K562 (cell line): ENCODE measurements around the gene PITRM1. TPM values are rescaled to one million over a fixed set of nuclear protein-coding genes. Genes with fewer than 3 reads are reported as not detected.

ENCODE experiments used
- ATAC-seq: fragments of 200-7000 bp; cut with Tn5 transposase; 3 replicates; pipeline ENCODE4 v1.9.1; 2020; ENCODE audit warnings: moderate library complexity
- BruUV-seq: library from RNA; stranded (reverse); fragments of 400-500 nt; replicated peaks from 2 replicates; lab custom pipeline; 2021; lab: Mats Ljungman, UMichigan
- CTCF ChIA-PET: fragments of 300-600 bp; formaldehyde crosslinking; extraction: SDS; loops from one replicate; lab custom pipeline; 2021; ENCODE audit warnings: low intra/inter-chr PET ratio; lab: Yijun Ruan, JAX
- POLR2A ChIA-PET: fragments of 300-600, 350-650 bp; sonication (Branson Sonifier 250); formaldehyde crosslinking; extraction: SDS; loops from one replicate; lab custom pipeline; 2021; ENCODE audit warnings: antibody characterized with exemption, inconsistent platforms; lab: Yijun Ruan, JAX
- DNase-seq, 4 experiments: peaks; one replicate each; pipeline versions ENCODE4 v3.0.0 to v3.0.0-alpha.2; 2011 to 2018; ENCODE audit warnings: low spot score in 3 of 4, mixed read lengths in 3 of 4; ENCODE audit errors: extremely low read depth in 1 of 4
- FAIRE-seq: peaks from 2 replicates; lab custom pipeline; 2011; peaks lifted over from hg19 to GRCh38; lab: Jason Lieb, UNC
- H2AFZ ChIP-seq: 2 replicates; pipeline ENCODE4 v1.6.0; 2011; ENCODE audit warnings: low read depth, low read length, control low read depth, inconsistent platforms
- H3K27ac ChIP-seq: fragments of 200-600 bp; 3 replicates; pipeline ENCODE4 v1.8.0; 2011; ENCODE audit warnings: low read depth, mild to moderate bottlenecking, control low read depth, inconsistent platforms, low read length, moderate library complexity, mixed read lengths; ENCODE audit errors: extremely low read depth
- H3K27me3 ChIP-seq, 2 experiments: fragments of 300-600 bp in 1 of 2; 2 replicates in 1 of 2; 3 replicates in 1 of 2; pipeline versions ENCODE4 v1.6.0 to v1.8.0; 2011; ENCODE audit warnings: inconsistent platforms in 2 of 2, low read length in 2 of 2, mild to moderate bottlenecking in 1 of 2, mixed read lengths in 1 of 2, moderate library complexity in 1 of 2; ENCODE audit not compliant: control insufficient read depth in 2 of 2, insufficient read depth in 2 of 2
- H3K36me3 ChIP-seq: fragments of 300-600 bp; 3 replicates; pipeline ENCODE4 v1.8.0; 2011; ENCODE audit warnings: mild to moderate bottlenecking, low read length, inconsistent platforms; ENCODE audit not compliant: control insufficient read depth, insufficient read depth
- H3K4me1 ChIP-seq, 2 experiments: fragments of 200-600 bp in 1 of 2; replicated peaks in 1 of 2; 2 replicates in 1 of 2; 3 replicates in 1 of 2; pipeline versions ENCODE4 v1.5.1 to v1.8.0; 2011; ENCODE audit warnings: inconsistent platforms in 2 of 2, low read length in 2 of 2, mild to moderate bottlenecking in 1 of 2, mixed read lengths in 1 of 2, moderate library complexity in 1 of 2; ENCODE audit not compliant: control insufficient read depth in 2 of 2, insufficient read depth in 2 of 2
- H3K4me2 ChIP-seq: 2 replicates; pipeline ENCODE4 v1.6.1; 2011; ENCODE audit warnings: low read length, control low read depth, inconsistent platforms, mixed read lengths; ENCODE audit not compliant: insufficient read depth
- H3K4me3 ChIP-seq: fragments of 200-600 bp; sonication (generic), shearing (Covaris generic); 2 replicates; pipeline ENCODE4 v1.5.1; 2016; ENCODE audit warnings: control low read depth, inconsistent platforms
- H3K79me2 ChIP-seq: fragments of 200-600 bp; 3 replicates; pipeline ENCODE4 v1.8.0; 2011; ENCODE audit warnings: low read length, inconsistent platforms; ENCODE audit not compliant: control insufficient read depth, insufficient read depth
- H3K9ac ChIP-seq, 2 experiments: 2 replicates each; pipeline versions ENCODE4 v1.6.0 to v1.6.1; 2011; ENCODE audit warnings: low read depth in 2 of 2, low read length in 2 of 2, control low read depth in 1 of 2, inconsistent platforms in 1 of 2, mild to moderate bottlenecking in 1 of 2, mixed read lengths in 1 of 2; ENCODE audit not compliant: insufficient read depth in 1 of 2
- H3K9me1 ChIP-seq: one replicate; pipeline ENCODE4 v1.6.0; 2011; ENCODE audit warnings: inconsistent platforms, mild to moderate bottlenecking, low read length, moderate library complexity; ENCODE audit not compliant: control insufficient read depth, insufficient read depth
- H3K9me3 ChIP-seq: replicated peaks from 2 replicates; pipeline ENCODE4 v1.5.1; 2011; ENCODE audit warnings: low read depth, low read length, inconsistent platforms; ENCODE audit not compliant: control insufficient read depth, insufficient read depth
- H4K20me1 ChIP-seq: replicated peaks from 2 replicates; pipeline ENCODE4 v1.6.1; 2011; ENCODE audit warnings: low read length, inconsistent platforms, mixed read lengths; ENCODE audit not compliant: control insufficient read depth, insufficient read depth
- DEAF1 ChIP-seq: fragments of 450-650 bp; formaldehyde crosslinking; IDR thresholded peaks from 2 replicates; pipeline ENCODE4 v1.4.0; 2020; ENCODE audit warnings: mild to moderate bottlenecking, moderate library complexity
- E2F3 ChIP-seq: fragments of 250-450 bp; sonication (Bioruptor Pico); IDR thresholded peaks from 2 replicates; pipeline ENCODE4 v1.4.0; 2020; ENCODE audit warnings: mild to moderate bottlenecking
- NRF1 ChIP-seq, 2 experiments: fragments of 450-650 bp; IDR thresholded peaks in 1 of 2; conservative IDR thresholded peaks in 1 of 2; 2 replicates each; pipeline ENCODE4 v1.6.1; 2014; ENCODE audit warnings: mild to moderate bottlenecking in 2 of 2
- SMARCE1 ChIP-seq: fragments of 450-650 bp; IDR thresholded peaks from 2 replicates; pipeline ENCODE4 v1.7.1; 2016; ENCODE audit warnings: mild to moderate bottlenecking
- TBL1XR1 ChIP-seq, 2 experiments: IDR thresholded peaks; 2 replicates each; pipeline ENCODE4 v1.6.1; 2012; ENCODE audit warnings: improper control_type of control experiment in 2 of 2, low read length in 2 of 2, mild to moderate bottlenecking in 1 of 2
- YY1 ChIP-seq, 3 experiments: IDR thresholded peaks; 2 replicates each; pipeline ENCODE4 v1.6.1; 2011; ENCODE audit warnings: low read length in 2 of 3, mild to moderate bottlenecking in 2 of 3, moderate library complexity in 2 of 3, borderline replicate concordance in 1 of 3, control low read depth in 1 of 3, low read depth in 1 of 3; ENCODE audit not compliant: insufficient read depth in 3 of 3, insufficient replicate concordance in 2 of 3, control insufficient read depth in 1 of 3, insufficient read length in 1 of 3; ENCODE audit errors: extremely low read depth in 1 of 3
- ZNF354B ChIP-seq: fragments of 250-450 bp; sonication (Bioruptor Pico); IDR thresholded peaks from 2 replicates; pipeline ENCODE4 v1.4.0; 2020
- WGBS: fragments of 100-300 bp; shearing (Covaris generic); methylation state at CpG from one replicate; pipeline ENCODE4 v1.1.6; 2016; ENCODE audit warnings: low coverage, mixed read lengths; ENCODE audit not compliant: insufficient coverage; ENCODE audit errors: missing lambda C conversion rate; 5-methylcytosine and 5-hydroxymethylcytosine counted together
- in situ Hi-C: fragments of 300-500 bp; cut with MboI; formaldehyde crosslinking; loops from 4 replicates; pipeline ENCODE4 v1.15.0; 2018; ENCODE audit warnings: inconsistent platforms, mixed read lengths
- intact Hi-C: fragments of 100-400 bp; cut with micrococcal nuclease; formaldehyde crosslinking; loops from 2 replicates; pipeline ENCODE4 v1.14.2; 2022
- polyA plus RNA-seq, 8 experiments: library from polyadenylated mRNA; depleted of rRNA in 4 of 8; stranded (reverse) in 5 of 8; unstranded in 3 of 8; fragments of >200 nt; fragmentation: Nextera tagmentation in 2 of 8; fragmentation: Illumina TruSeq in 1 of 8; extraction: Ambion mirVana in 2 of 8; extraction: Trizol in 1 of 8; gene quantifications; 2 replicates each; pipeline versions ENCODE4 v1.2.1 to v1.2.3, GENCODE V29; 2011 to 2014; ENCODE audit warnings: inconsistent platforms in 1 of 8, missing spikeins in 1 of 8
- total RNA-seq, 7 experiments: library from RNA; depleted of rRNA in 6 of 7; stranded (reverse); fragments of >200 nt in 6 of 7; fragmentation: Illumina TruSeq in 2 of 7; extraction: Trizol in 2 of 7; gene quantifications; 2 replicates each; pipeline versions ENCODE4 v1.2.1 to v1.2.3, GENCODE V29; 2011 to 2021; ENCODE audit warnings: low replicate concordance in 1 of 7
- TF ChIP-seq, protein P1 (sequence below): fragments of 450-650 bp; IDR thresholded peaks from 2 replicates; pipeline ENCODE4 v1.6.1; 2018; ENCODE audit warnings: mild to moderate bottlenecking, low read depth; ENCODE audit not compliant: partially characterized antibody
- TF ChIP-seq, protein P2 (sequence below), 2 experiments: IDR thresholded peaks; 2 replicates each; pipeline ENCODE4 v1.6.1; 2011; ENCODE audit warnings: borderline replicate concordance in 1 of 2, control low read depth in 1 of 2, low read depth in 1 of 2, low read length in 1 of 2, mild to moderate bottlenecking in 1 of 2, mixed read lengths in 1 of 2, moderate library complexity in 1 of 2; ENCODE audit not compliant: insufficient read depth in 1 of 2, insufficient read length in 1 of 2, poor library complexity in 1 of 2, severe bottlenecking in 1 of 2; ENCODE audit errors: extremely low read depth in 1 of 2

PITRM1 gene
- total and polyA plus RNA-seq, 9 of the 15 experiments (the other 6 are each of a cell fraction or from before 2014, with no cell fraction given), result 21.1 to 70.4 (median 39.7) TPM

DNA sequence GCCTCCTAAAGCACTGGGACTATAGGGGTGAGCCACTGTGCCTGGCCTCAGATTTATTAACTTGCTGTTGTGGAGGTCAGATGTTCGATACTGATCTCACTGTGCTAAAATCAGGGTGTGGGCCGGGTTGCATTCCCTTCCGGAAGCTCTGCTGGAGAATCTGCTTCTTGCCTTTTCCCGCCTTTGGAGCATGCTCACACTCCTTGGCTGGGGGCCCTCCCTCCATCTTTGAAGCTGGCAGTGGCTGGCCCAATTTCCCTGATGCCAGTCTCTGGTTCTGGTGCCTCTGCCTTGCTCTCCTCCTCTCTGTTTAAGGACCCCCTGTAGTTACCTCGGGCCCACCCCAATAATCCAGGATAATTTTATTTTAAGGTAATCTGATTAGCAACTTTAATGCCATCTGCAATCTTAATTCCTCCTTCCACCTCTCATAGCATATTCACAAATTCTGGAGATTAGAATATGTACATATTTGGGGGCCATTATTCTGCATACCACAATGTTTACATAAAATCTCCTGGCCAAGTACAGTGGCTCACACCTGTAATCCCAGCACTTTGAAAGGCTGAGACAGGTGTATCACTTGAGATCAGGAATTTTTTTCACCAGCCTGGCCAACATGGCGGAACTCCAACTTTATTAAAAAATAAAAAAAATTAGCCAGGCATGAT is 7.9 kb upstream of the PITRM1 start:
- TF ChIP-seq NRF1 (conservative IDR thresholded peaks at IDR 0.05 in 1 of 2, IDR thresholded peaks at IDR 0.05 in 1 of 2) (0 out of 4 replicates have a peak, but pooled peaks of 1 of the 2 experiments have one; percentile 24), TBL1XR1 (IDR thresholded peaks at IDR 0.05; ENCODE audit: low read length in 2 of 2) (no peak), ZNF354B (CRISPR knock-in tag) (no peak), SMARCE1 (no peak), DEAF1 (CRISPR knock-in tag) (no peak), YY1 (IDR thresholded peaks at IDR 0.05; ENCODE audit: borderline replicate concordance in 1 of 3, control insufficient read depth in 1 of 3, extremely low read depth in 1 of 3, insufficient read depth in 3 of 3, insufficient read length in 1 of 3, insufficient replicate concordance in 2 of 3, low read depth in 1 of 3, low read length in 2 of 3) (peak; percentile 47 to 91 (median 68)), E2F3 (CRISPR knock-in tag) (no peak)
- TF ChIP-seq, protein P1, sequence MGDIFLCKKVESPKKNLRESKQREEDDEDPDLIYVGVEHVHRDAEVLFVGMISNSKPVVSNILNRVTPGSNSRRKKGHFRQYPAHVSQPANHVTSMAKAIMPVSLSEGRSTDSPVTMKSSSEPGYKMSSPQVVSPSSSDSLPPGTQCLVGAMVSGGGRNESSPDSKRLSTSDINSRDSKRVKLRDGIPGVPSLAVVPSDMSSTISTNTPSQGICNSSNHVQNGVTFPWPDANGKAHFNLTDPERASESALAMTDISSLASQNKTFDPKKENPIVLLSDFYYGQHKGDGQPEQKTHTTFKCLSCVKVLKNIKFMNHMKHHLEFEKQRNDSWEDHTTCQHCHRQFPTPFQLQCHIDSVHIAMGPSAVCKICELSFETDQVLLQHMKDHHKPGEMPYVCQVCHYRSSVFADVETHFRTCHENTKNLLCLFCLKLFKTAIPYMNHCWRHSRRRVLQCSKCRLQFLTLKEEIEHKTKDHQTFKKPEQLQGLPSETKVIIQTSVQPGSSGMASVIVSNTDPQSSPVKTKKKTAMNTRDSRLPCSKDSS, result no peak
- TF ChIP-seq, protein P2, sequence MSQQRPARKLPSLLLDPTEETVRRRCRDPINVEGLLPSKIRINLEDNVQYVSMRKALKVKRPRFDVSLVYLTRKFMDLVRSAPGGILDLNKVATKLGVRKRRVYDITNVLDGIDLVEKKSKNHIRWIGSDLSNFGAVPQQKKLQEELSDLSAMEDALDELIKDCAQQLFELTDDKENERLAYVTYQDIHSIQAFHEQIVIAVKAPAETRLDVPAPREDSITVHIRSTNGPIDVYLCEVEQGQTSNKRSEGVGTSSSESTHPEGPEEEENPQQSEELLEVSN (IDR thresholded peaks at IDR 0.05; ENCODE audit: borderline replicate concordance in 1 of 2, extremely low read depth in 1 of 2, insufficient read depth in 1 of 2, insufficient read length in 1 of 2, low read depth in 1 of 2, low read length in 1 of 2, poor library complexity in 1 of 2, severe bottlenecking in 1 of 2), result peak in 1 of 2 experiments; percentile 74
- TF ChIP-seq, all 486 proteins: peak for 3
- H4K20me1 ChIP-seq, result no peaks in the 10 kb centered on the region
- no peak overlapping the region for H3K4me3 ChIP-seq
- no peak overlapping the region for H3K27ac ChIP-seq
- H2AFZ ChIP-seq, result no peak overlapping the region
- H3K9me3 ChIP-seq, result no peaks in the 10 kb centered on the region; the same call in 1 of the 2 replicates
- H3K36me3 ChIP-seq, result no peaks in the 10 kb centered on the region
- DNase-seq (no peak), ATAC-seq (no peak; the same call in 2 of the 3 replicates), FAIRE-seq (no peak)
- in situ Hi-C loops (no loop called here), intact Hi-C loops (no loop called here)
- H3K4me1 ChIP-seq, result no peaks in the 10 kb centered on the region
- CTCF ChIA-PET, result no interaction called here
- POLR2A ChIA-PET, result no interaction called here
- H3K9me1 ChIP-seq, result no peaks in the 10 kb centered on the region
- 6% methylated on average over 6 of the region's 6 CpGs for WGBS
- H3K9ac ChIP-seq, result no peak overlapping the region
- peaks cover 26 to 36% of the 10 kb centered on the region in 2 experiments; a peak in 4 of 5 replicates for H3K27me3 ChIP-seq
- no peaks in the 10 kb centered on the region for H3K79me2 ChIP-seq
- BruUV-seq, result no TSS peak
- no peak overlapping the region for H3K4me2 ChIP-seq
